DMS79 (cell line): ENCODE data around the gene EDA.
"Not testable (repeated sequence)": the region's sequence is repeated elsewhere in the genome, so short reads cannot be mapped to it uniquely, and the experiment has no call there.

Source experiments
- DNase-seq: peaks from one replicate; lab custom pipeline; 2025; lab: John Stamatoyannopoulos, UW

EDA gene

GRCh38 chrX:69746051-69746450 lies 130.1 kb downstream of the EDA start:
- DNase-seq = no peak

GRCh38 chrX:69748055-69748454 lies 132.1 kb downstream of the EDA start:
- no peak for DNase-seq

- no peak for DNase-seq
Measured at GRCh38 chrX:69759921-69760625, 144.2 kb downstream of the EDA start.

- DNase-seq = no peak
Measured at GRCh38 chrX:69761633-69762032, 145.7 kb downstream of the EDA start.

GRCh38 chrX:69762340-69762739 lies 146.4 kb downstream of the EDA start:
- no peak for DNase-seq

GRCh38 chrX:69793260-69793935 lies 177.5 kb downstream of the EDA start:
- no peak for DNase-seq

- DNase-seq = no peak
Measured at GRCh38 chrX:69795702-69796101, 179.8 kb downstream of the EDA start.

GRCh38 chrX:69807400-69807799 lies 191.5 kb downstream of the EDA start:
- DNase-seq = no peak

- DNase-seq = no peak
Measured at GRCh38 chrX:69808375-69808774, 192.5 kb downstream of the EDA start.

- DNase-seq = no peak
Measured at GRCh38 chrX:69813677-69814076, 197.8 kb downstream of the EDA start.

- DNase-seq = no peak
Measured at GRCh38 chrX:69815063-69815462, 199.2 kb downstream of the EDA start.

- no peak for DNase-seq
Measured at GRCh38 chrX:69815519-69815918, 199.6 kb downstream of the EDA start.

GRCh38 chrX:69844636-69845035 lies 228.7 kb downstream of the EDA start:
- no peak for DNase-seq

GRCh38 chrX:69859999-69860398 lies 244.1 kb downstream of the EDA start:
- not testable (repeated sequence) for DNase-seq

GRCh38 chrX:69876221-69876620 lies 260.3 kb downstream of the EDA start:
- no peak for DNase-seq

GRCh38 chrX:69884210-69884609 lies 268.3 kb downstream of the EDA start:
- no peak for DNase-seq

GRCh38 chrX:69896046-69896445 lies 280.1 kb downstream of the EDA start:
- no peak for DNase-seq

GRCh38 chrX:69900491-69900890 lies 284.6 kb downstream of the EDA start:
- no peak for DNase-seq

- no peak for DNase-seq
Measured at GRCh38 chrX:69906447-69906846, 290.5 kb downstream of the EDA start.

GRCh38 chrX:69914781-69915180 lies 298.9 kb downstream of the EDA start:
- DNase-seq = no peak

- no peak for DNase-seq
Measured at GRCh38 chrX:69919749-69920148, 303.8 kb downstream of the EDA start.

GRCh38 chrX:69932323-69932722 lies 316.4 kb downstream of the EDA start:
- DNase-seq = no peak

- no peak for DNase-seq
Measured at GRCh38 chrX:69948276-69948797, 332.4 kb downstream of the EDA start.

- DNase-seq = no peak
Measured at GRCh38 chrX:69951753-69952152, 335.8 kb downstream of the EDA start.
